ENCODE measurements around the gene RPL27A. TPM values are rescaled to one million over a fixed set of nuclear protein-coding genes. Genes with fewer than 3 reads are reported as not detected.

The RPL27A gene
- total RNA-seq, 6 experiments from 2014 or later: 973 to 1,209 (median 1,069) TPM

GRCh38 chr11:8705146-8705545, 22.6 kb downstream of the RPL27A start:
- Mint-ChIP-seq H3K9me3 (no peaks in the 10 kb centered on the region), H3K27me3 (ENCODE audit: insufficient read depth) (peaks cover 4% of the 10 kb centered on the region), H3K27ac (no peak overlapping the region), H3K36me3 (ENCODE audit: low read depth) (peaks cover 34% of the 10 kb centered on the region), H3K4me1 (ENCODE audit: low read depth) (peaks cover 24% of the 10 kb centered on the region), H3K4me3 (no peak overlapping the region)
- TF ChIP-seq CTCF (IDR thresholded peaks at IDR 0.05): no peak
- DNase-seq: no peak

GRCh38 chr11:8706673-8707432, 24.3 kb downstream of the RPL27A start:
- DNase-seq: no peak
- Mint-ChIP-seq H3K27ac (no peak overlapping the region), H3K4me3 (no peak overlapping the region), H3K36me3 (ENCODE audit: low read depth) (peaks cover 40% of the 10 kb centered on the region), H3K4me1 (ENCODE audit: low read depth) (peaks cover 20% of the 10 kb centered on the region), H3K27me3 (ENCODE audit: insufficient read depth) (peaks cover 4% of the 10 kb centered on the region), H3K9me3 (no peaks in the 10 kb centered on the region)
- TF ChIP-seq CTCF (IDR thresholded peaks at IDR 0.05): no peak

GRCh38 chr11:8707541-8708191, 25.1 kb downstream of the RPL27A start:
- H3K4me1 Mint-ChIP-seq (ENCODE audit: low read depth): peaks cover 20% of the 10 kb centered on the region
- peaks cover 43% of the 10 kb centered on the region for H3K36me3 Mint-ChIP-seq (ENCODE audit: low read depth)
- no peak for TF ChIP-seq CTCF (IDR thresholded peaks at IDR 0.05)

GRCh38 chr11:8709002-8709672, 26.5 kb downstream of the RPL27A start:
- Mint-ChIP-seq H3K9me3 (no peaks in the 10 kb centered on the region), H3K36me3 (ENCODE audit: low read depth) (peaks cover 40% of the 10 kb centered on the region), H3K27me3 (ENCODE audit: insufficient read depth) (no peaks in the 10 kb centered on the region; the same call in 1 of the 2 replicates), H3K4me3 (no peak overlapping the region), H3K27ac (peak overlapping the region; percentile 80), H3K4me1 (ENCODE audit: low read depth) (peaks cover 24% of the 10 kb centered on the region)
- DNase-seq: peak; percentile 89
- no peak for TF ChIP-seq CTCF (IDR thresholded peaks at IDR 0.05)

More at GRCh38 chr11:8707541-8708191, 25.1 kb downstream of the RPL27A start:
- Mint-ChIP-seq H3K27me3 (ENCODE audit: insufficient read depth) (no peaks in the 10 kb centered on the region; the same call in 1 of the 2 replicates), H3K4me3 (no peak overlapping the region), H3K9me3 (no peaks in the 10 kb centered on the region), H3K27ac (no peak overlapping the region)
- DNase-seq: no peak

- H3K4me1 Mint-ChIP-seq (ENCODE audit: low read depth): peaks cover 30% of the 10 kb centered on the region
- peak overlapping the region; percentile 80 for H3K27ac Mint-ChIP-seq
- peaks cover 5% of the 10 kb centered on the region for H3K27me3 Mint-ChIP-seq (ENCODE audit: insufficient read depth)
- no peak for DNase-seq
- no peak for TF ChIP-seq CTCF (IDR thresholded peaks at IDR 0.05)
- H3K4me3 Mint-ChIP-seq: no peak overlapping the region
- H3K36me3 Mint-ChIP-seq (ENCODE audit: low read depth): peaks cover 44% of the 10 kb centered on the region
- no peaks in the 10 kb centered on the region for H3K9me3 Mint-ChIP-seq
Measured at GRCh38 chr11:8709777-8710176, 27.2 kb downstream of the RPL27A start.
